A673 (cell line): ENCODE measurements around the gene CSNK1G3. TPM values are rescaled to one million over a fixed set of nuclear protein-coding genes. Genes with fewer than 3 reads are reported as not detected.

ENCODE experiments used
- BruUV-seq: library from RNA; stranded (reverse); fragments of 400-500 nt; replicated peaks from 2 replicates; lab custom pipeline; 2021; lab: Mats Ljungman, UMichigan
- CTCF ChIA-PET: fragments of 300-600 bp; sonication (Branson Sonifier 250); formaldehyde crosslinking; loops from one replicate; lab custom pipeline; 2022; ENCODE audit warnings: antibody characterized with exemption; lab: Charles Lee
- POLR2A ChIA-PET: fragments of 300-600 bp; sonication (Branson Sonifier 250); formaldehyde crosslinking; loops from one replicate; lab custom pipeline; 2022; ENCODE audit warnings: antibody characterized with exemption; ENCODE audit not compliant: low non-redundant PET; lab: Charles Lee
- DNase-seq: peaks from one replicate; pipeline ENCODE4 v3.0.0-alpha.2; 2015; ENCODE audit warnings: low spot score
- H3K27ac ChIP-seq: fragments of 200-600 bp; sonication (generic); 2 replicates; pipeline ENCODE4 v1.5.1; 2016; ENCODE audit warnings: mixed run types, low read depth, mild to moderate bottlenecking, mixed read lengths, antibody characterized with exemption, low read length; ENCODE audit not compliant: poor library complexity, severe bottlenecking
- H3K27me3 ChIP-seq: fragments of 200-600 bp; sonication (generic); replicated peaks from 2 replicates; pipeline ENCODE4 v1.6.1; 2017; ENCODE audit warnings: mixed run types, low read depth, mild to moderate bottlenecking, mixed read lengths, antibody characterized with exemption, low read length; ENCODE audit not compliant: insufficient read depth, poor library complexity
- H3K36me3 ChIP-seq: fragments of 200-600 bp; sonication (generic); 2 replicates; pipeline ENCODE4 v1.6.1; 2016; ENCODE audit warnings: mixed run types, mild to moderate bottlenecking, mixed read lengths, antibody characterized with exemption, low read length; ENCODE audit not compliant: insufficient read depth, poor library complexity, severe bottlenecking
- H3K4me1 ChIP-seq: fragments of 200-600 bp; sonication (generic); 2 replicates; pipeline ENCODE4 v1.6.1; 2017; ENCODE audit warnings: mixed run types, mild to moderate bottlenecking, mixed read lengths, antibody characterized with exemption, low read length; ENCODE audit not compliant: insufficient read depth, poor library complexity, severe bottlenecking
- H3K4me3 ChIP-seq: fragments of 200-600 bp; sonication (generic); 2 replicates; pipeline ENCODE4 v1.5.1; 2016; ENCODE audit warnings: low read depth, mixed run types, mild to moderate bottlenecking, mixed read lengths, low read length; ENCODE audit not compliant: poor library complexity, severe bottlenecking
- H3K9me3 ChIP-seq: fragments of 200-600 bp; sonication (generic); 2 replicates; pipeline ENCODE4 v1.6.1; 2016; ENCODE audit warnings: mixed run types, low read depth, mild to moderate bottlenecking, mixed read lengths, antibody characterized with exemption, low read length; ENCODE audit not compliant: poor library complexity, severe bottlenecking
- EZH2 ChIP-seq: fragments of 200-600 bp; sonication (generic); IDR thresholded peaks from 2 replicates; pipeline ENCODE4 v1.6.1; 2017; ENCODE audit warnings: borderline replicate concordance, low read depth, mild to moderate bottlenecking, mixed read lengths, antibody characterized with exemption, low read length; ENCODE audit not compliant: poor library complexity, severe bottlenecking
- intact Hi-C: fragments of 100-400 bp; cut with micrococcal nuclease; formaldehyde crosslinking; loops from one replicate; pipeline ENCODE4 v1.10.0; 2022; ENCODE audit not compliant: unreplicated experiment
- total RNA-seq: library from RNA; stranded (reverse); gene quantifications from 2 replicates; pipeline ENCODE4 v1.2.3, GENCODE V29; 2021
- TF ChIP-seq, protein P1 (sequence below): fragments of 300-800, 200-600 bp; sonication (generic); conservative IDR thresholded peaks from 2 replicates; pipeline ENCODE4 v1.5.1; 2017; ENCODE audit warnings: low read depth, mild to moderate bottlenecking, antibody characterized with exemption, low read length, moderate library complexity, mixed read lengths

Gene CSNK1G3
- total RNA-seq, 1 experiment from 2014 or later, result 42.1 TPM

DNA sequence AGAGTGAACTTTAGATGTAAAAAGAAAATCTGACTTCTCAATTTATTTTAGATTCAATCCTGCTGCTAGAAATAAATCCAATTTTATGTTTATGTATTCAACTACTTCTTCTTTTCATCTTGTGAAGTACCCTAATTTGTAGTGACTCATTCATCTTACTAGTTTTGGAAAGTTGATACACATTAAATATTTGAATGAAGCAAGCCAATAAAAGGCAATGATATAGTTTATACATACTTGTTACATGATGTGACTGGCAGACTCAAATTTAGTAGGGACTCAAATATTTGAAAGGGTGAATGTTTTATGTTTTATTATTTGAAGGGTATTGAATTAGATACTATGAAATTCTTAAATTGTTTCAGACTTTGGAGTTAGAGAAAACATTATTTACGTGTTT lies 34.7 kb downstream of the CSNK1G3 start:
- no peaks in the 10 kb centered on the region for H3K9me3 ChIP-seq
- no peak for TF ChIP-seq EZH2
- TF ChIP-seq, protein P1, sequence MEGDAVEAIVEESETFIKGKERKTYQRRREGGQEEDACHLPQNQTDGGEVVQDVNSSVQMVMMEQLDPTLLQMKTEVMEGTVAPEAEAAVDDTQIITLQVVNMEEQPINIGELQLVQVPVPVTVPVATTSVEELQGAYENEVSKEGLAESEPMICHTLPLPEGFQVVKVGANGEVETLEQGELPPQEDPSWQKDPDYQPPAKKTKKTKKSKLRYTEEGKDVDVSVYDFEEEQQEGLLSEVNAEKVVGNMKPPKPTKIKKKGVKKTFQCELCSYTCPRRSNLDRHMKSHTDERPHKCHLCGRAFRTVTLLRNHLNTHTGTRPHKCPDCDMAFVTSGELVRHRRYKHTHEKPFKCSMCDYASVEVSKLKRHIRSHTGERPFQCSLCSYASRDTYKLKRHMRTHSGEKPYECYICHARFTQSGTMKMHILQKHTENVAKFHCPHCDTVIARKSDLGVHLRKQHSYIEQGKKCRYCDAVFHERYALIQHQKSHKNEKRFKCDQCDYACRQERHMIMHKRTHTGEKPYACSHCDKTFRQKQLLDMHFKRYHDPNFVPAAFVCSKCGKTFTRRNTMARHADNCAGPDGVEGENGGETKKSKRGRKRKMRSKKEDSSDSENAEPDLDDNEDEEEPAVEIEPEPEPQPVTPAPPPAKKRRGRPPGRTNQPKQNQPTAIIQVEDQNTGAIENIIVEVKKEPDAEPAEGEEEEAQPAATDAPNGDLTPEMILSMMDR, result no peak
- BruUV-seq, result no TSS peak
- no peak for DNase-seq
- H3K4me3 ChIP-seq, result no peak overlapping the region
- no peak overlapping the region for H3K27ac ChIP-seq
- CTCF ChIA-PET, result interaction anchor here (0.6 kb wide), 1 partner anchor 142 kb away, joined by 3 read pairs; no protein-coding TSS in a partner anchor
- POLR2A ChIA-PET, result no interaction called here
- H3K27me3 ChIP-seq, result no peaks in the 10 kb centered on the region
- H3K4me1 ChIP-seq, result no peaks in the 10 kb centered on the region
- intact Hi-C loops, result loop anchor here (5.0 kb wide), 1 partner anchor 179 kb away; no protein-coding TSS in a partner anchor
- H3K36me3 ChIP-seq, result no peaks in the 10 kb centered on the region

GRCh38 chr5:123549256-123549904 lies 37.4 kb downstream of the CSNK1G3 start:
- Histone ChIP-seq H3K27ac (no peak overlapping the region), H3K9me3 (no peaks in the 10 kb centered on the region), H3K4me1 (no peaks in the 10 kb centered on the region), H3K27me3 (no peaks in the 10 kb centered on the region), H3K4me3 (no peak overlapping the region), H3K36me3 (no peaks in the 10 kb centered on the region)
- no peak for TF ChIP-seq EZH2
- TF ChIP-seq, protein P1, result no peak
- DNase-seq, result no peak
- CTCF ChIA-PET, result no interaction called here
- POLR2A ChIA-PET, result no interaction called here
- intact Hi-C loops, result loop anchor here (5.0 kb wide), 1 partner anchor 182 kb away; no protein-coding TSS in a partner anchor
- BruUV-seq, result no TSS peak

DNA sequence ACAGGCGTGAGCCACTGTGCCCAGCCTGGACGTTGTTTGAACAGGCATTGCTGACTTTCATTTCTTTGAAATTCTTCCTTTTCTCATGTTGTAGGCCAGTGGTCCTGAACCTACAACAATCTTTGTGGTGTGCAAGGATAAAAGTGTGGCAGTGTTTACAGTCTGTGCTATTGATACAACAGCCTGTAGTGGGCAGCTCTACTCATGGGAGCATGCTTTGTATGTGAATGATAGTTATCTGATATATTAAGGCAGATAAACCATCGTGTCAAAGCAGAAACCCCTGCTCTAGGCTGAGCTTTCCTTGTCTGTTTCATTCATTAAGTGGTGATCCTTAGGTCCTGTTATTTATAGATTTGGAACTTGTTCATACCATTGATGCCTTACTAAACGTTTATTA lies 42.6 kb downstream of the CSNK1G3 start:
- intact Hi-C loops, result no loop called here
- no peak for DNase-seq
- POLR2A ChIA-PET, result no interaction called here
- TF ChIP-seq EZH2, result no peak
- TF ChIP-seq, protein P1, result peak; percentile 16; the same call in 1 of the 2 replicates
- BruUV-seq, result no TSS peak
- H3K27ac ChIP-seq, result no peak overlapping the region
- H3K27me3 ChIP-seq, result no peaks in the 10 kb centered on the region
- H3K4me1 ChIP-seq, result no peaks in the 10 kb centered on the region
- H3K4me3 ChIP-seq, result no peak overlapping the region
- H3K9me3 ChIP-seq, result no peaks in the 10 kb centered on the region
- CTCF ChIA-PET, result no interaction called here
- H3K36me3 ChIP-seq, result no peaks in the 10 kb centered on the region
